GM12878 (cell line): ENCODE data around the gene TDRD5. TPM values are rescaled to one million over a fixed set of nuclear protein-coding genes. Genes with fewer than 3 reads are reported as not detected.

Experiments used
- ATAC-seq: fragments of 200-7000 bp; cut with Tn5 transposase; 3 replicates; pipeline ENCODE4 v1.9.1; 2020; ENCODE audit warnings: mild to moderate bottlenecking, moderate library complexity
- BruUV-seq: library from RNA; stranded (reverse); fragments of 400-500 nt; replicated peaks from 2 replicates; lab custom pipeline; 2021; lab: Mats Ljungman, UMichigan
- CTCF ChIA-PET: fragments of 300-600 bp; sonication (Branson Sonifier 250); formaldehyde crosslinking; extraction: SDS; loops from one replicate; lab custom pipeline; 2021; ENCODE audit warnings: inconsistent platforms; lab: Yijun Ruan, JAX
- POLR2A ChIA-PET: fragments of 350-600 bp; formaldehyde crosslinking; extraction: SDS; loops from one replicate; lab custom pipeline; 2021; ENCODE audit warnings: inconsistent platforms; lab: Charles Lee
- RAD21 ChIA-PET: fragments of 300-600 bp; sonication (Branson Sonifier 250); formaldehyde crosslinking; loops from one replicate; lab custom pipeline; 2023; ENCODE audit warnings: antibody characterized with exemption; ENCODE audit not compliant: unreplicated experiment; lab: Charles Lee
- SMC1A ChIA-PET: fragments of 300-600 bp; sonication (Branson Sonifier 250); formaldehyde crosslinking; loops from one replicate; lab custom pipeline; 2023; ENCODE audit not compliant: unreplicated experiment, uncharacterized antibody; lab: Charles Lee
- DNase-seq: peaks from one replicate; pipeline ENCODE4 v3.0.0-alpha.2; 2011; ENCODE audit warnings: low read depth, low spot score
- FAIRE-seq: peaks from 3 replicates; lab custom pipeline; 2011; peaks lifted over from hg19 to GRCh38; lab: Jason Lieb, UNC
- H2AFZ ChIP-seq: 2 replicates; pipeline ENCODE4 v1.6.0; 2011; ENCODE audit warnings: low read depth, low read length, control low read depth; ENCODE audit not compliant: control insufficient read depth
- H3K27ac ChIP-seq: 2 replicates; pipeline ENCODE4 v1.5.1; 2011; ENCODE audit warnings: control low read depth; ENCODE audit not compliant: control insufficient read depth, insufficient read depth
- H3K27me3 ChIP-seq, 2 experiments: replicated peaks in 1 of 2; 2 replicates each; pipeline versions ENCODE4 v1.6.0 to v1.6.1; 2011; ENCODE audit warnings: low read length in 1 of 2; ENCODE audit not compliant: control insufficient read depth in 2 of 2, insufficient read depth in 2 of 2
- H3K36me3 ChIP-seq, 2 experiments: 2 replicates each; pipeline ENCODE4 v1.5.1; 2011; ENCODE audit warnings: low read length in 1 of 2; ENCODE audit not compliant: control insufficient read depth in 2 of 2, insufficient read depth in 2 of 2
- H3K4me1 ChIP-seq: 2 replicates; pipeline ENCODE4 v1.6.1; 2011; ENCODE audit warnings: mild to moderate bottlenecking, low read length, moderate library complexity, mixed read lengths; ENCODE audit not compliant: control insufficient read depth, insufficient read depth
- H3K4me2 ChIP-seq: 2 replicates; pipeline ENCODE4 v1.6.0; 2011; ENCODE audit warnings: control low read depth; ENCODE audit not compliant: control insufficient read depth, insufficient read depth
- H3K4me3 ChIP-seq: fragments of 200-600 bp; sonication (generic); 2 replicates; pipeline ENCODE4 v1.5.1; 2016
- H3K79me2 ChIP-seq: 2 replicates; pipeline ENCODE4 v1.6.0; 2011; ENCODE audit warnings: low read length; ENCODE audit not compliant: control insufficient read depth, insufficient read depth
- H3K9ac ChIP-seq: 2 replicates; pipeline ENCODE4 v1.8.0; 2011; ENCODE audit warnings: low read length, control low read depth, mixed read lengths; ENCODE audit not compliant: control insufficient read depth, insufficient read depth
- H3K9me3 ChIP-seq: replicated peaks from 3 replicates; pipeline ENCODE4 v1.5.1; 2011; ENCODE audit warnings: mild to moderate bottlenecking, low read length; ENCODE audit not compliant: control insufficient read depth, insufficient read depth
- H4K20me1 ChIP-seq: 2 replicates; pipeline ENCODE4 v1.6.0; 2011; ENCODE audit not compliant: control insufficient read depth, insufficient read depth
- CEBPZ ChIP-seq: fragments of 150-350 bp; IDR thresholded peaks from 2 replicates; pipeline ENCODE4 v1.6.1; 2016; ENCODE audit warnings: low read depth, low read length
- KAT2A ChIP-seq: conservative IDR thresholded peaks from 2 replicates; pipeline ENCODE4 v1.6.1; 2011; ENCODE audit warnings: low read depth, low read length; ENCODE audit not compliant: control insufficient read depth
- PKNOX1 ChIP-seq: fragments of 450-650 bp; IDR thresholded peaks from 2 replicates; pipeline ENCODE4 v1.6.1; 2016; ENCODE audit warnings: mild to moderate bottlenecking
- TCF12 ChIP-seq: IDR thresholded peaks from 2 replicates; pipeline ENCODE4 v1.6.1; 2011; ENCODE audit warnings: low read depth, mild to moderate bottlenecking, low read length
- ZNF384 ChIP-seq: IDR thresholded peaks from 2 replicates; pipeline ENCODE4 v1.6.1; 2012; ENCODE audit warnings: low read depth, mild to moderate bottlenecking, low read length, improper control_type of control experiment, borderline replicate concordance
- WGBS: methylation state at CpG from one replicate; pipeline ENCODE4 v1.1.6; 2016; ENCODE audit warnings: low lambda C conversion rate; ENCODE audit not compliant: insufficient replicate concordance, insufficient coverage; ENCODE audit errors: missing lambda C conversion rate; 5-methylcytosine and 5-hydroxymethylcytosine counted together
- in situ Hi-C: fragments of 300-500 bp; cut with MboI; formaldehyde crosslinking; loops from 9 replicates; pipeline ENCODE4 v1.14.3; 2018; ENCODE audit warnings: mixed read lengths
- intact Hi-C: fragments of 100-400 bp; cut with micrococcal nuclease; formaldehyde crosslinking; loops from one replicate; pipeline ENCODE4 v1.14.2; 2022; ENCODE audit not compliant: unreplicated experiment
- polyA plus RNA-seq, 11 experiments: library from polyadenylated mRNA; depleted of rRNA in 4 of 11; unstranded in 6 of 11; stranded (reverse) in 5 of 11; fragments of >200 nt; fragmentation: Nextera tagmentation in 4 of 11; fragmentation: Illumina TruSeq in 1 of 11; extraction: Ambion mirVana in 4 of 11; extraction: Trizol in 1 of 11; gene quantifications; 1 replicate in 1 of 11; 2 replicates in 10 of 11; pipeline versions ENCODE4 v1.2.1 to v1.2.3, GENCODE V29; 2011 to 2016; ENCODE audit warnings: inconsistent platforms in 2 of 11, missing spikeins in 2 of 11, low read depth in 1 of 11
- total RNA-seq, 4 experiments: library from RNA; depleted of rRNA in 3 of 4; stranded (reverse); fragments of >200 nt in 3 of 4; fragmentation: Illumina TruSeq in 1 of 4; extraction: Trizol in 1 of 4; gene quantifications; 2 replicates each; pipeline versions ENCODE4 v1.2.1 to v1.2.3, GENCODE V29; 2013 to 2021

TDRD5 gene
- total and polyA plus RNA-seq, 10 of the 15 experiments (the other 5 are each of a cell fraction or from before 2014, with no cell fraction given): 0.01 TPM; not detected in 9

DNA sequence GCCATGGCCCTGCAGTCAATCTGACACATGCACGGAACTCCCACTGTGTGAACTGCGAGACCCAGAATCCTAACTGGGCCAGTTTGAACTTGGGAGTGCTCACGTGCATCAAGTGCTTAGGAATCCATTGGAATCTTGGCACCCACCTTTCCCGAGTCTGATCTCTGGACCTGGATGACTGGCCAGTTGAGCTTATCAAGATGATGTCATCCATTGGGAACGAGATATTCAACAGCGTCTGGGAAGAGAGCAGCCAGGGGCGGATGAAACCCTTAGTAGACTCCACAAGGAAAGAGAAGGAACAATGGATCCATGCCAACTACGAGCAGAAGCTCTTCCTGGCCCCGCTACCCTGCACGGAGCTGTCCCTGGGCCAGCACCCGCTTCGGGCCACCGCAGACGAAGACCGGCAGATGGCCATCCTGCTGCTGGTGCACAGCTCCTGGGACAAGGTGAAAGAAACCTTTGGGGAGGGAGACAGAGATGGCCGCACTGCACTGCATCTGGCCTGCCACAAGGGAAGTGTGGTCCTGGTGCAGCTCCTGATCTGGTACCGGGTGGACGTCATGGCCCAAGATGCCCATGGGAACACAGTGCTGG lies 3.1 kb upstream of the TDRD5 start (continued):
- TF ChIP-seq PKNOX1: no peak
- no peak for TF ChIP-seq CEBPZ
- TF ChIP-seq ZNF384: no peak

DNA sequence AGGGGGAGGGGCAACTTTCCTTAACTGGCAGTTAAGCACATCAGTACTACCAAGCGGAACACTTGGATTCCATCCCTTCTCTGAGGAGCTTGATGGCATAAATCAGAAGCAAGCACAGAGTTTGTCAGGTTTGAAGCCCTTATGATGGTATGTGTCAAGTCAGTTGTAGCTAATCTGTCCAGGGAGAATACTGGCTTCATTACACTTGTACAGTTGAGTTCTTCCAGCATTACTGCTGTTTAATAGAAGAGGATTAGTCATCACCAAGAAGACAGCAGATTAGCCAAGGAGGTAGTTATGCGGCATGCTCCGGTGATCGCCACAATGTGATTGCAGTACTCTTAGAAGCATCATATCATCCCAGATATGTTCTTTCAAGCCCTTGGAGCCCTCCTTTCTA lies 2.1 kb upstream of the TDRD5 start:
- DNase-seq (no peak), FAIRE-seq (no peak), ATAC-seq (no peak)
- no peak overlapping the region for H3K4me3 ChIP-seq
- SMC1A ChIA-PET: no interaction called here
- TF ChIP-seq TCF12: no peak
- no peak for TF ChIP-seq KAT2A
- POLR2A ChIA-PET: no interaction called here
- no peaks in the 10 kb centered on the region for H4K20me1 ChIP-seq
- RAD21 ChIA-PET: no interaction called here
- H3K36me3 ChIP-seq: no peaks in the 10 kb centered on the region
- BruUV-seq: no TSS peak
- H3K27me3 ChIP-seq: peaks cover 0 to 4% of the 10 kb centered on the region in 2 experiments; a peak in 2 of 4 replicates
- in situ Hi-C loops: no loop called here
- 85% methylated on average over 4 of the region's 4 CpGs for WGBS
- H3K27ac ChIP-seq: no peak overlapping the region
- H3K4me2 ChIP-seq: no peak overlapping the region
- intact Hi-C loops: no loop called here
- CTCF ChIA-PET: no interaction called here
- H3K79me2 ChIP-seq: no peaks in the 10 kb centered on the region
- no peak overlapping the region for H3K9ac ChIP-seq
- no peak overlapping the region for H2AFZ ChIP-seq
- no peaks in the 10 kb centered on the region for H3K4me1 ChIP-seq
- no peaks in the 10 kb centered on the region for H3K9me3 ChIP-seq
